GM21528 (cell line): ENCODE measurements around the gene TRIM44.
"Not testable (repeated sequence)": the region's sequence is repeated elsewhere in the genome, so short reads cannot be mapped to it uniquely, and the experiment has no call there.

Experiments
- ATAC-seq: cut with Tn5 transposase; IDR thresholded peaks from one replicate; pipeline ENCODE4 v1.9.1; 2021; ENCODE audit warnings: mild to moderate bottlenecking, moderate library complexity; ENCODE audit not compliant: unreplicated experiment, low FRiP score

Gene TRIM44

GRCh38 chr11:35748644-35749043, 86.1 kb downstream of the TRIM44 start:
- ATAC-seq, result no peak

- no peak for ATAC-seq
These were observed 87.7 kb downstream of the TRIM44 start for GRCh38 chr11:35750315-35750714.

GRCh38 chr11:35750981-35751663, 88.5 kb downstream of the TRIM44 start:
- ATAC-seq, result no peak

DNA sequence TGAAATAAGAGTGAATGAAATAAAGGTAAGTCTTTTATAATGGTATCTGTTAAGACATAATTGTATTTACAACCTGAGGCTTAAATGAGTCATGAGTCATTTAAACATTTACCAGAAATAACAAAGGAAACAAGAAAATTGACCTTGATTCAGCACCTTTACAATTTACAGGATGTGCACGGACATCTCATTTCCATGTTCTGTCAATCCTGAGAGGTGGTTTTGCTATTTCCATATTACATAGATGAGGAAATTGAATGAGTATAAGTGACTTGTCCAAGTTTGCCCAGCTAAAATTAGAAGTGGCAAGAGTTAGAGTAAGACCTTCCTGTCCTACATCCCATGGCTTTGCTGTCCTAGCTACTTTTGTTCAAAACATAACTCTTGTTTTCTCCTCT, 89.1 kb downstream of the TRIM44 start:
- no peak for ATAC-seq

DNA sequence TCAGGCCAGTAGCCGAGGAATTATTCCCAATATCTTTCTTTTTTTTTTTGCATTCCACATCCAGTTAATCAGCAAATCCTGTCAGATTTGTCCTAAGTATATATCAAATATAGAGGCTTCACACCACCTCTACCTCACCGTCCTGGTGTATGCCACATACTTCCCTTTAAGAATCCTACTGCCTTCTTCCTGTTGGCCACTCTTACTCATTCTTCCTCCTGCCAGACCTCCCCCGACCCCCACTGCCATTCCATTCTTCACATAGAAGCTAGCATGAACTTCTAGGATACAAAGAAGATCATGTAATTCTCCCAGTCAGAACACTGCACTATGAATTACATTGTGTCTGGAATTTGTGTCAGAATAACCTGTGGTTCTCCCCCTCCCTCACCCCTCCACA, 89.5 kb downstream of the TRIM44 start:
- ATAC-seq, result no peak

DNA sequence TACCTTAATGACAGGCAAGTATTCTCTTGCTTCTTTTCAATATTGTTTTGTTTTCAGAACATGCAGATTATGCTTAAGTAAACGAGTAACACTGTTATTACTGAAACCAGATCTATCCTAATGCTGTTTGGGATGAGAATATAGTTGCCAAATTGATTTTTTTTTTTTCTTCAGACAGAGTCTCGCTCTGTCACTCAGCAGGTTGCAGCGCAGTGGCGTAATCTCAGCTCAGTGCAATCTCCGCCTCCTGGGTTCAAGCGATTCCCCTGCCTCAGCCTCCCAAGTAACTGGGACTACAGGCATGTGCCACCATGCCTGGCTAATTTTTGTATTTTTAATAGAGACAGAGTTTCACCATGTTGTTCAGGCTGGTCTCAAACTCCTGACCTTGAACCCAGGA, 91.0 kb downstream of the TRIM44 start:
- ATAC-seq, result not testable (repeated sequence)

DNA sequence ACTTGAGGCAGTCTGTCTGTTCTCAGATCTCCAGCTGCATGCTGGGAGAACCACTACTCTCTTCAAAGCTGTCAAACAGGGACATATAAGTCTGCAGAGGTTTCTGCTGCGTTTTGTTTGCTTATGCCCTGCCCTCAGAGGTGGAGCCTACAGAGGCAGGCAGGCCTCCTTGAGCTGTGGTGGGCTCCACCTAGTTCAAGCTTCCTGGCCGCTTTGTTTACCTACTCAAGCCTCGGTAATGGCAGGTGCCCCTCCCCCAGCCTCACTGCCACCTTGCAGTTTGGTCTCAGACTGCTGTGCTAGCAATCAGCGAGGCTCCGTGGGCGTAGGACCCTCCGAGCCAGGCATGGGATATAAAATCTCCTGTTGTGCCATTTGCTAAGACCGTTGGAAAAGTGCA, 97.4 kb downstream of the TRIM44 start:
- ATAC-seq, result not testable (repeated sequence)

GRCh38 chr11:35761899-35762298, 99.3 kb downstream of the TRIM44 start:
- no peak for ATAC-seq

DNA sequence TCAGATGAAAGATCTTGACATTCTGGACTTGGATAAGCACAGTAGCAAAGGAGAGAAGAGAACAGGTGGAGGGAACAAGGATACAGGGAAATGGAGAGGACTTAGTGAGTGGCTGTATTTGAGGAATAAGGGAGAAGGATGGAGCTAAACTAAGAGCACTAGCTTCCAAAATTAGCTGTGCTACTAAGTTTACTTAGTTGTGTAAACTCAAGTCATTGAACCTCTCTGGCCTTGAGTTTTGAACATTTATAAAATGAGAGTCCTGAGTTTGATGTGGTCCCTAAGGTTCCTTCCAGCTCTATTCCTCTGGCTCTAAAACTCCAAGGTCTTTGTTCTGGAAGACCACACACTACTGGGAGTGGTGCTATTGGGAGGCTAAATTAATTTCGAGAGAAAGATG, 100.7 kb downstream of the TRIM44 start:
- ATAC-seq, result no peak

GRCh38 chr11:35763765-35764164, 101.2 kb downstream of the TRIM44 start:
- ATAC-seq, result no peak

- no peak for ATAC-seq
These were observed 101.8 kb downstream of the TRIM44 start for GRCh38 chr11:35764417-35764816.

DNA sequence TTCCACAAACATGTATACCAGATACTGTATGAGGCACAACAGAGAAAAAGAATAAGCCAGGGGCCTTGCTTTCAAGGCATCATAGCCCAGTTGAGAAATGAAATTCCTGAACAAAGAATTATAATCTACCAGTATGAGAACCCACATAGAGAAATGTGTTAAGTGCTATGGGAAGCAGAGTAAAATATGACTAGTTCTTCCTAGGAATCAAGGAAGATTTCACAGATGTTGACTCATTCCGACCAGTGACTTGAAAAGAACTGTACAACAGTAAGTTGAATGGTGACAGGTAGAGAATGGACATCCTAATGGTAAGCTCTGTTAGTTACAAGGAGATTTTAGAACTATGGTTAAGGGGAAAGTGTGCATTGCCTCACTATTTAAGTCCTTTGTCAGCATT, 102.6 kb downstream of the TRIM44 start:
- no peak for ATAC-seq

GRCh38 chr11:35766651-35767050, 104.1 kb downstream of the TRIM44 start:
- no peak for ATAC-seq

GRCh38 chr11:35770425-35770824, 107.8 kb downstream of the TRIM44 start:
- not testable (repeated sequence) for ATAC-seq

DNA sequence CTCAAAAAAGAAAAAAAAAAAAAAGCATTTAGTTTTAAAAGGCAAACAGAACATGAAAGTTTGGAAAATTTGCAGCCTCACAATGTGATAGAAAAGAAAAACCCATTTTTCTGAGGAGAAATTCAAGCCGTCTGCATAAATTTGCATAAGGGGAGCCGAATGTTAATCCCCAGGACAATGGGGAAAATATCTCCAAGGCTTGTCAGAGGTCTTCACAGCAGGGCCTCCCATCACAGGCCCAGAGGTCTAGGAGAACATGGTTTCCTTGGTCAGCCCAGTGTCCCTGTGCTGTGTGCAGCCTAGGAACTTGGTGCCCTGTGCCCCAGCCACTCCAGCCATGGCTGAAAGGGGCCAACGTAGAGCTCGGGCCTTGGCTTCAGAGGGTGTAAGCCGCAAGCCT, 109.1 kb downstream of the TRIM44 start:
- no peak for ATAC-seq

- ATAC-seq, result not testable (repeated sequence)
These were observed 114.7 kb downstream of the TRIM44 start for GRCh38 chr11:35777241-35777640.

DNA sequence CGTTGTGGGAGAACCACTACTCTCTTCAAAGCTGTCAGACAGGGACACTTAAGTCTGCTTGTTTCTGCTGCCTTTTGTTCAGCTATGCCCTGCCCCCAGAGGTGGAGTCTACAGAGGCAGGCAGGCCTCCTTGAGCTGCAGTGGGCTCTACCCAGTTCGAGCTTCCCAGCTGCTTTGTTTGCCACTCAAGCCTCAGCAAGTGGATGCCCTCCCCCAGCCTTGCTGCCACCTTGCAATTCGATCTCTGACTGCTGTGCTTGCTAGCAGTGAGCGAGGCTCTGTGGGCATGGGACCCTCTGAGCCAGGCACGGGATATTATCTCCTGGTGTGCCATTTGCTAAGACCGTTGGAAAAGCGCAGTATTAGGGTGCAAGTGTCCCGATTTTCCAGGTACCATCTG, 116.4 kb downstream of the TRIM44 start:
- not testable (repeated sequence) for ATAC-seq

DNA sequence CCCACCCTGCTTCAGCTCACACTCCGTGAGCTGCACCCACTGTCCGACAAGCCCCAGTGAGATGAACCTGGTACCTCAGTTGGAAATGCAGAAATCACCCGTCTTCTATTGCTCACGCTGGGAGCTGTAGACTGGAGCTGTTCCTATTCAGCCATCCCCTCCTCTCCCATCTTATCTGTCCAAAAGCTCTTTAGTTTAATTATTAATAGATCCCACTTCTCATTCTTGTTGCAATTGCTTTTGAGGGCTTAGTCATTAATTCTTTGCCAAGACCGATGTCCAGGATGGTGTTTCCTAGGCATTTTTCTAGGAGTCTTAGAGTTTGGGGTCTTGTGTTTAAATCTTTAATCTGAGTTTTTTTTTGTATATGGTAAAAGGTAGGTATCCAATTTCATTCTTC, 116.8 kb downstream of the TRIM44 start:
- ATAC-seq, result no peak

DNA sequence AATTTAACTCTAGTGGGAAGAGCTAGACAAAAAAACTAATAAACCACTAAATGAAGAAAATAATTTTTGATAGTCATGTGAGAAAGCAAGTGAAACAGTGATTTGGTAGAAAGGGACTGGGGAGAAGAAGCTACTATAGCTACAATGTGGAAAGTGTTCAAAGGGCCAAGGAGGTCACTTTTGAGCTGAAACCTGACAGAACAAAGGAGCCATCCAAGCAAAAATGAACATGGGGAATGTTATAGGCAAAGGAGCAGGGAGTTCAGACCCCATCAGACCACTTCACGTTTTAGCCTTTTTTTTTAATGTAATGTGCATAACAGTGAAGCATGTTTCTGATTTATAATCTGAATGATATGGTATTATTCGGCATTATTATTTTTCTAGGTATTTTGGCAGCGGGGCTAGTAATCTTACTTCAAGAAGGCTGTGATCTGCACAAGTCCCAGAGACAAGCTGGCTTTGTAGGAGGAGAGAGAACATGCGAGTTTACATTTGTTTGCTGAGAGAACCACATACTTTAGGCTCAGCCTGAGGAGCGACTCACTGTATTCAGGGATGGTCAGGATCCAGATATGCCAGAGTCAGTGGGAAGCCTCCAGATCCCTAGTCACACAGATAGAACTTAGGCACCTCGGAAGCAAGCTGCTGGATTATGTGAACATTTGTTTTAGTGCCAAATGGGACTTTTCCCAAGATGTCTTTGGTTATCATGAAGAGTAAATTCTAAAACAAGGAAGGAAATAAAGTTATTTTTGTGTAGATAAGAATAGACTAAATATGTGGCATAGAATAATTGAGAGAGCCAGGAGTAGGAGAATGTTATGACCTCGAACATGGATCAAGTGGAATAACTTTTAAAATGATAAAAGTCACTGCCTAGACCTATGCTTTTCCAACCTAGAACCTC, 118.6 kb downstream of the TRIM44 start:
- no peak for ATAC-seq

GRCh38 chr11:35781861-35782470, 119.4 kb downstream of the TRIM44 start:
- no peak for ATAC-seq

DNA sequence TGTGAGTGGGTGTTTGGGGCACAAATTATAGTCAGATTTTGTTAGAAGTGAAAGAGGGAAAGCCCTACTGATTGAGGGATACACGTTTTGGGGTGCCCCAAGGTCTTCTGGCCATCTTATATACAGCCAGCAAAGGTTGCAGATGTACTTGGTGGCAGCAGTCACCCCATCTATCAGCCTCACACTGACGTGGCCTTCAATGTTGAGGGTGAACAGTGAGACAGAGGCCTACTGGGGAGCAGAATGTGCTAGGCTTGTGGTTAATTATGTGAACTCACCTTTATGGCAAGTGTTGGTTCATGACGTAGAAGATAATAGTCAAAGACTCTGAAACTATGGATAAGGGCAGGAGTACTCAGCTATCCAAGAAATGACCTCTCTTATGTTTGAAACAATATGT, 121.2 kb downstream of the TRIM44 start:
- ATAC-seq, result no peak
